Measurements from ENCODE around the gene RBM4B. TPM values are rescaled to one million over a fixed set of nuclear protein-coding genes. Genes with fewer than 3 reads are reported as not detected.

Gene RBM4B
- total and polyA plus RNA-seq, 3 donors from 2014 or later: 35.0 to 35.7 (median 35.2) TPM

- Histone ChIP-seq H3K27me3 (no peaks in the 10 kb centered on the region), H3K4me1 (no peaks in the 10 kb centered on the region), H3K4me3 (no peak overlapping the region), H3K36me3 (ENCODE audit: low read depth, missing control alignments) (no peaks in the 10 kb centered on the region), H3K9me3 (no peaks in the 10 kb centered on the region), H3K27ac (no peak overlapping the region)
- intact Hi-C loops (cut with DNase I; ENCODE audit: low total_unique reads): loop anchor here (10.0 kb wide), 1 partner anchor 145 kb away; no protein-coding TSS in a partner anchor
- WGBS, 2 donors: 87 to 95% methylated on average over 19 to 32 of the region's 32 CpGs
- DNase-seq: no peak
- TF ChIP-seq POLR2A (IDR thresholded peaks at IDR 0.05) (no peak), CTCF (IDR thresholded peaks at IDR 0.05) (no peak)
Observed at GRCh38 chr11:66689661-66690590, 12.2 kb upstream of the RBM4B start.

GRCh38 chr11:66688561-66689534, 11.2 kb upstream of the RBM4B start:
- DNase-seq: no peak
- no peak overlapping the region for H3K4me3 ChIP-seq
- no peaks in the 10 kb centered on the region for H3K9me3 ChIP-seq
- H3K27me3 ChIP-seq: no peaks in the 10 kb centered on the region
- no peaks in the 10 kb centered on the region for H3K36me3 ChIP-seq (ENCODE audit: low read depth, missing control alignments)
- intact Hi-C loops (cut with DNase I; ENCODE audit: low total_unique reads): no loop called here
- TF ChIP-seq CTCF (IDR thresholded peaks at IDR 0.05) (no peak), POLR2A (IDR thresholded peaks at IDR 0.05) (no peak)
- no peak overlapping the region for H3K27ac ChIP-seq
- H3K4me1 ChIP-seq: no peaks in the 10 kb centered on the region
- WGBS, 2 donors: 86 to 90% methylated on average over 27 to 28 of the region's 28 CpGs

GRCh38 chr11:66687831-66688281, 10.2 kb upstream of the RBM4B start:
- no peak for DNase-seq
- no peaks in the 10 kb centered on the region for H3K36me3 ChIP-seq (ENCODE audit: low read depth, missing control alignments)
- no peak overlapping the region for H3K4me3 ChIP-seq
- TF ChIP-seq CTCF (IDR thresholded peaks at IDR 0.05): no peak
- no peaks in the 10 kb centered on the region for H3K4me1 ChIP-seq
- no peak overlapping the region for H3K27ac ChIP-seq
- no peaks in the 10 kb centered on the region for H3K27me3 ChIP-seq
- 90 to 94% methylated on average over 13 of the region's 13 CpGs for WGBS, 2 donors
- H3K9me3 ChIP-seq: no peaks in the 10 kb centered on the region
- intact Hi-C loops (cut with DNase I; ENCODE audit: low total_unique reads): no loop called here

- Histone ChIP-seq H3K27me3 (no peaks in the 10 kb centered on the region), H3K4me1 (no peaks in the 10 kb centered on the region), H3K36me3 (ENCODE audit: low read depth, missing control alignments) (no peaks in the 10 kb centered on the region), H3K27ac (no peak overlapping the region), H3K9me3 (no peaks in the 10 kb centered on the region), H3K4me3 (no peak overlapping the region)
- 95 to 96% methylated on average over 5 to 33 of the region's 33 CpGs for WGBS, 2 donors
- no peak for DNase-seq
- TF ChIP-seq CTCF (IDR thresholded peaks at IDR 0.05): no peak
- no peak for TF ChIP-seq POLR2A (IDR thresholded peaks at IDR 0.05)
- intact Hi-C loops (cut with DNase I; ENCODE audit: low total_unique reads): no loop called here
Observed at GRCh38 chr11:66686801-66687750, 9.4 kb upstream of the RBM4B start.

Data from testis (tissue), 3 donors.